A673 (cell line): ENCODE data around the gene MAML2. TPM values are rescaled to one million over a fixed set of nuclear protein-coding genes. Genes with fewer than 3 reads are reported as not detected.

Experiments used
- BruUV-seq: library from RNA; stranded (reverse); fragments of 400-500 nt; replicated peaks from 2 replicates; lab custom pipeline; 2021; lab: Mats Ljungman, UMichigan
- CTCF ChIA-PET: fragments of 300-600 bp; sonication (Branson Sonifier 250); formaldehyde crosslinking; loops from one replicate; lab custom pipeline; 2022; ENCODE audit warnings: antibody characterized with exemption; lab: Charles Lee
- POLR2A ChIA-PET: fragments of 300-600 bp; sonication (Branson Sonifier 250); formaldehyde crosslinking; loops from one replicate; lab custom pipeline; 2022; ENCODE audit warnings: antibody characterized with exemption; ENCODE audit not compliant: low non-redundant PET; lab: Charles Lee
- DNase-seq: peaks from one replicate; pipeline ENCODE4 v3.0.0-alpha.2; 2015; ENCODE audit warnings: low spot score
- H3K27ac ChIP-seq: fragments of 200-600 bp; sonication (generic); 2 replicates; pipeline ENCODE4 v1.5.1; 2016; ENCODE audit warnings: mixed run types, low read depth, mild to moderate bottlenecking, mixed read lengths, antibody characterized with exemption, low read length; ENCODE audit not compliant: poor library complexity, severe bottlenecking
- H3K27me3 ChIP-seq: fragments of 200-600 bp; sonication (generic); replicated peaks from 2 replicates; pipeline ENCODE4 v1.6.1; 2017; ENCODE audit warnings: mixed run types, low read depth, mild to moderate bottlenecking, mixed read lengths, antibody characterized with exemption, low read length; ENCODE audit not compliant: insufficient read depth, poor library complexity
- H3K36me3 ChIP-seq: fragments of 200-600 bp; sonication (generic); 2 replicates; pipeline ENCODE4 v1.6.1; 2016; ENCODE audit warnings: mixed run types, mild to moderate bottlenecking, mixed read lengths, antibody characterized with exemption, low read length; ENCODE audit not compliant: insufficient read depth, poor library complexity, severe bottlenecking
- H3K4me1 ChIP-seq: fragments of 200-600 bp; sonication (generic); 2 replicates; pipeline ENCODE4 v1.6.1; 2017; ENCODE audit warnings: mixed run types, mild to moderate bottlenecking, mixed read lengths, antibody characterized with exemption, low read length; ENCODE audit not compliant: insufficient read depth, poor library complexity, severe bottlenecking
- H3K4me3 ChIP-seq: fragments of 200-600 bp; sonication (generic); 2 replicates; pipeline ENCODE4 v1.5.1; 2016; ENCODE audit warnings: low read depth, mixed run types, mild to moderate bottlenecking, mixed read lengths, low read length; ENCODE audit not compliant: poor library complexity, severe bottlenecking
- H3K9me3 ChIP-seq: fragments of 200-600 bp; sonication (generic); 2 replicates; pipeline ENCODE4 v1.6.1; 2016; ENCODE audit warnings: mixed run types, low read depth, mild to moderate bottlenecking, mixed read lengths, antibody characterized with exemption, low read length; ENCODE audit not compliant: poor library complexity, severe bottlenecking
- CTCF ChIP-seq: fragments of 300-800, 200-600 bp; sonication (generic); conservative IDR thresholded peaks from 2 replicates; pipeline ENCODE4 v1.5.1; 2017; ENCODE audit warnings: low read depth, mild to moderate bottlenecking, antibody characterized with exemption, low read length, moderate library complexity, mixed read lengths
- EZH2 ChIP-seq: fragments of 200-600 bp; sonication (generic); IDR thresholded peaks from 2 replicates; pipeline ENCODE4 v1.6.1; 2017; ENCODE audit warnings: borderline replicate concordance, low read depth, mild to moderate bottlenecking, mixed read lengths, antibody characterized with exemption, low read length; ENCODE audit not compliant: poor library complexity, severe bottlenecking
- intact Hi-C: fragments of 100-400 bp; cut with micrococcal nuclease; formaldehyde crosslinking; loops from one replicate; pipeline ENCODE4 v1.10.0; 2022; ENCODE audit not compliant: unreplicated experiment
- total RNA-seq: library from RNA; stranded (reverse); gene quantifications from 2 replicates; pipeline ENCODE4 v1.2.3, GENCODE V29; 2021

Gene MAML2
- total RNA-seq, 1 experiment from 2014 or later = 6.4 TPM

DNA sequence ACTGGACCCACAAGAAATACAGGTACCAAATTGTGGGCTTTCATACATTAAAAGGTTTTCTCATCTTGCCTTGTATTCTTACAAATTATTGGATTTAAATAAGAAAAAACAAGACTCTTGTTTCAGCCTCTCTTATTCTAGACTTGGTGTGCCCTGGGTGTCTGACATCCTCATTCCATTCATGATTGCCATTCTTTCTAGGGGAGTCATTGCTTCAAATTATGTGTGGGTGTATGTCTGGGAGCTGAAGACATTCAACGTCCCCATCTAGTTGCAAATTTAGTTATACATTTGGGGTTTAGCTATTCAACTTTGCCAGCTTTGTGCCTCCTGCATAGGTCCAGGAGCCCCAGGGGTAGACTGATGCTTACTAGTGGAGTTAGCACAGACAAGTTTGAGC lies 18.1 kb downstream of the MAML2 start:
- intact Hi-C loops = no loop called here
- CTCF ChIA-PET = no interaction called here

GRCh38 chr11:96323642-96323985 lies 19.4 kb downstream of the MAML2 start:
- POLR2A ChIA-PET = no interaction called here
- Histone ChIP-seq H3K4me3 (no peak overlapping the region), H3K27me3 (no peaks in the 10 kb centered on the region), H3K36me3 (no peaks in the 10 kb centered on the region), H3K27ac (no peak overlapping the region), H3K9me3 (no peaks in the 10 kb centered on the region), H3K4me1 (peaks cover 24% of the 10 kb centered on the region)
- no peak for DNase-seq
- no TSS peak for BruUV-seq
- TF ChIP-seq CTCF (no peak), EZH2 (no peak)
- CTCF ChIA-PET = interaction anchor here (0.9 kb wide), 1 partner anchor 16 kb away, joined by 6 read pairs; no protein-coding TSS in a partner anchor
- intact Hi-C loops = no loop called here

More for the DNA sequence above, 18.1 kb downstream of the MAML2 start:
- no TSS peak for BruUV-seq
- DNase-seq = peak; percentile 55
- H3K4me1 ChIP-seq = peaks cover 37% of the 10 kb centered on the region
- no peak for TF ChIP-seq EZH2
- TF ChIP-seq CTCF = no peak
- no peak overlapping the region for H3K27ac ChIP-seq
- POLR2A ChIA-PET = no interaction called here
- no peak overlapping the region for H3K4me3 ChIP-seq
- H3K36me3 ChIP-seq = no peaks in the 10 kb centered on the region
- no peaks in the 10 kb centered on the region for H3K27me3 ChIP-seq
- no peaks in the 10 kb centered on the region for H3K9me3 ChIP-seq

- Histone ChIP-seq H3K27me3 (no peaks in the 10 kb centered on the region), H3K9me3 (no peaks in the 10 kb centered on the region), H3K4me3 (no peak overlapping the region), H3K4me1 (peaks cover 18% of the 10 kb centered on the region), H3K27ac (no peak overlapping the region), H3K36me3 (no peaks in the 10 kb centered on the region)
- CTCF ChIA-PET = interaction anchor here (0.9 kb wide), 1 partner anchor 16 kb away, joined by 6 read pairs; no protein-coding TSS in a partner anchor
- intact Hi-C loops = no loop called here
- no peak for DNase-seq
- POLR2A ChIA-PET = no interaction called here
- no peak for TF ChIP-seq CTCF
- no peak for TF ChIP-seq EZH2
- no TSS peak for BruUV-seq
These were observed 20.0 kb downstream of the MAML2 start for GRCh38 chr11:96322775-96323641.
